ENCODE data around the gene ERCC1.
A peak's percentile ranks its signal among the peaks of the same experiment; 100 is the strongest.

ERCC1 gene

GRCh38 chr19:45455707-45456499 is 32.2 kb upstream of the ERCC1 start:
- H3K36me3 ChIP-seq (ENCODE audit: control insufficient read depth in 1 of 2, insufficient read depth in 2 of 2, low read length in 2 of 2), result no peaks in the 10 kb centered on the region
- peak overlapping the region; percentile 47 to 71 for H3K9ac ChIP-seq (ENCODE audit: low read depth in 1 of 2, low read length in 2 of 2)
- peak overlapping the region; percentile 61 for H3K27ac ChIP-seq (ENCODE audit: low read depth, low read length)
- peak overlapping the region; percentile 36 to 52 for H3K4me3 ChIP-seq (ENCODE audit: low read depth in 1 of 2, low read length in 2 of 2)
- no peaks in the 10 kb centered on the region for H3K9me3 ChIP-seq (ENCODE audit: control insufficient read depth in 1 of 2, low read length in 2 of 2)
- H3K27me3 ChIP-seq (ENCODE audit: control insufficient read depth in 1 of 2, insufficient read depth in 2 of 2, low read length in 2 of 2), result peaks cover 0 to 2% of the 10 kb centered on the region in 2 donors
- H3K4me1 ChIP-seq (ENCODE audit: control insufficient read depth in 1 of 2, insufficient read depth in 2 of 2, low read length in 2 of 2), result peaks cover 19 to 22% of the 10 kb centered on the region in 2 donors

GRCh38 chr19:45451850-45452387 is 28.2 kb upstream of the ERCC1 start:
- H3K4me3 ChIP-seq (ENCODE audit: low read depth in 1 of 2, low read length in 2 of 2), result peak overlapping the region; percentile 69 to 79
- peaks cover 38 to 46% of the 10 kb centered on the region in 2 donors for H3K4me1 ChIP-seq (ENCODE audit: control insufficient read depth in 1 of 2, insufficient read depth in 2 of 2, low read length in 2 of 2)
- no peak overlapping the region for H3K27ac ChIP-seq (ENCODE audit: low read depth, low read length)

GRCh38 chr19:45451131-45451849 is 27.6 kb upstream of the ERCC1 start:
- Histone ChIP-seq H3K4me3 (ENCODE audit: low read depth in 1 of 2, low read length in 2 of 2) (peak overlapping the region; percentile 69 to 79), H3K9me3 (ENCODE audit: control insufficient read depth in 1 of 2, low read length in 2 of 2) (no peaks in the 10 kb centered on the region), H3K36me3 (ENCODE audit: control insufficient read depth in 1 of 2, insufficient read depth in 2 of 2, low read length in 2 of 2) (no peaks in the 10 kb centered on the region), H3K4me1 (ENCODE audit: control insufficient read depth in 1 of 2, insufficient read depth in 2 of 2, low read length in 2 of 2) (peaks cover 37 to 49% of the 10 kb centered on the region in 2 donors), H3K27me3 (ENCODE audit: control insufficient read depth in 1 of 2, insufficient read depth in 2 of 2, low read length in 2 of 2) (no peaks in the 10 kb centered on the region), H3K9ac (ENCODE audit: low read depth in 1 of 2, low read length in 2 of 2) (peak overlapping the region; percentile 64 to 88), H3K27ac (ENCODE audit: low read depth, low read length) (peak overlapping the region; percentile 73)

More at GRCh38 chr19:45451850-45452387, 28.2 kb upstream of the ERCC1 start:
- no peaks in the 10 kb centered on the region for H3K36me3 ChIP-seq (ENCODE audit: control insufficient read depth in 1 of 2, insufficient read depth in 2 of 2, low read length in 2 of 2)
- H3K9ac ChIP-seq (ENCODE audit: low read depth in 1 of 2, low read length in 2 of 2), result no peak overlapping the region
- H3K9me3 ChIP-seq (ENCODE audit: control insufficient read depth in 1 of 2, low read length in 2 of 2), result no peaks in the 10 kb centered on the region
- no peaks in the 10 kb centered on the region for H3K27me3 ChIP-seq (ENCODE audit: control insufficient read depth in 1 of 2, insufficient read depth in 2 of 2, low read length in 2 of 2)

- Histone ChIP-seq H3K4me3 (ENCODE audit: low read depth in 1 of 2, low read length in 2 of 2) (peak overlapping the region; percentile 59 to 66), H3K27me3 (ENCODE audit: control insufficient read depth in 1 of 2, insufficient read depth in 2 of 2, low read length in 2 of 2) (no peaks in the 10 kb centered on the region), H3K9ac (ENCODE audit: low read depth in 1 of 2, low read length in 2 of 2) (peak overlapping the region; percentile 67), H3K4me1 (ENCODE audit: control insufficient read depth in 1 of 2, insufficient read depth in 2 of 2, low read length in 2 of 2) (peaks cover 28 to 41% of the 10 kb centered on the region in 2 donors), H3K36me3 (ENCODE audit: control insufficient read depth in 1 of 2, insufficient read depth in 2 of 2, low read length in 2 of 2) (no peaks in the 10 kb centered on the region), H3K9me3 (ENCODE audit: control insufficient read depth in 1 of 2, low read length in 2 of 2) (no peaks in the 10 kb centered on the region), H3K27ac (ENCODE audit: low read depth, low read length) (peak overlapping the region; percentile 71)
Measured at GRCh38 chr19:45450012-45450333, 26.3 kb upstream of the ERCC1 start.

- peaks cover 34 to 48% of the 10 kb centered on the region in 2 donors for H3K4me1 ChIP-seq (ENCODE audit: control insufficient read depth in 1 of 2, insufficient read depth in 2 of 2, low read length in 2 of 2)
- H3K27me3 ChIP-seq (ENCODE audit: control insufficient read depth in 1 of 2, insufficient read depth in 2 of 2, low read length in 2 of 2), result no peaks in the 10 kb centered on the region
- peak overlapping the region in 1 of 2 donors; percentile 3 for H3K4me3 ChIP-seq (ENCODE audit: low read depth in 1 of 2, low read length in 2 of 2)
- peak overlapping the region; percentile 1 to 21 for H3K9ac ChIP-seq (ENCODE audit: low read depth in 1 of 2, low read length in 2 of 2)
- H3K36me3 ChIP-seq (ENCODE audit: control insufficient read depth in 1 of 2, insufficient read depth in 2 of 2, low read length in 2 of 2), result no peaks in the 10 kb centered on the region
- H3K27ac ChIP-seq (ENCODE audit: low read depth, low read length), result no peak overlapping the region
- no peaks in the 10 kb centered on the region for H3K9me3 ChIP-seq (ENCODE audit: control insufficient read depth in 1 of 2, low read length in 2 of 2)
Measured at GRCh38 chr19:45448887-45449299, 25.2 kb upstream of the ERCC1 start.

GRCh38 chr19:45448425-45448756 is 24.7 kb upstream of the ERCC1 start:
- Histone ChIP-seq H3K9ac (ENCODE audit: low read depth in 1 of 2, low read length in 2 of 2) (no peak overlapping the region), H3K4me1 (ENCODE audit: control insufficient read depth in 1 of 2, insufficient read depth in 2 of 2, low read length in 2 of 2) (peaks cover 34 to 48% of the 10 kb centered on the region in 2 donors), H3K4me3 (ENCODE audit: low read depth in 1 of 2, low read length in 2 of 2) (no peak overlapping the region), H3K9me3 (ENCODE audit: control insufficient read depth in 1 of 2, low read length in 2 of 2) (no peaks in the 10 kb centered on the region), H3K27ac (ENCODE audit: low read depth, low read length) (no peak overlapping the region), H3K36me3 (ENCODE audit: control insufficient read depth in 1 of 2, insufficient read depth in 2 of 2, low read length in 2 of 2) (no peaks in the 10 kb centered on the region), H3K27me3 (ENCODE audit: control insufficient read depth in 1 of 2, insufficient read depth in 2 of 2, low read length in 2 of 2) (no peaks in the 10 kb centered on the region)

- Histone ChIP-seq H3K9me3 (ENCODE audit: control insufficient read depth in 1 of 2, low read length in 2 of 2) (no peaks in the 10 kb centered on the region), H3K36me3 (ENCODE audit: control insufficient read depth in 1 of 2, insufficient read depth in 2 of 2, low read length in 2 of 2) (no peaks in the 10 kb centered on the region), H3K4me1 (ENCODE audit: control insufficient read depth in 1 of 2, insufficient read depth in 2 of 2, low read length in 2 of 2) (peaks cover 40 to 55% of the 10 kb centered on the region in 2 donors), H3K27me3 (ENCODE audit: control insufficient read depth in 1 of 2, insufficient read depth in 2 of 2, low read length in 2 of 2) (no peaks in the 10 kb centered on the region), H3K4me3 (ENCODE audit: low read depth in 1 of 2, low read length in 2 of 2) (no peak overlapping the region), H3K27ac (ENCODE audit: low read depth, low read length) (no peak overlapping the region), H3K9ac (ENCODE audit: low read depth in 1 of 2, low read length in 2 of 2) (peak overlapping the region in 1 of 2 donors; percentile 16)
Measured at GRCh38 chr19:45446944-45447343, 23.2 kb upstream of the ERCC1 start.

- Histone ChIP-seq H3K36me3 (ENCODE audit: control insufficient read depth in 1 of 2, insufficient read depth in 2 of 2, low read length in 2 of 2) (no peaks in the 10 kb centered on the region), H3K27me3 (ENCODE audit: control insufficient read depth in 1 of 2, insufficient read depth in 2 of 2, low read length in 2 of 2) (no peaks in the 10 kb centered on the region), H3K9ac (ENCODE audit: low read depth in 1 of 2, low read length in 2 of 2) (no peak overlapping the region), H3K4me3 (ENCODE audit: low read depth in 1 of 2, low read length in 2 of 2) (no peak overlapping the region), H3K9me3 (ENCODE audit: control insufficient read depth in 1 of 2, low read length in 2 of 2) (no peaks in the 10 kb centered on the region), H3K27ac (ENCODE audit: low read depth, low read length) (no peak overlapping the region), H3K4me1 (ENCODE audit: control insufficient read depth in 1 of 2, insufficient read depth in 2 of 2, low read length in 2 of 2) (peaks cover 35 to 52% of the 10 kb centered on the region in 2 donors)
Measured at GRCh38 chr19:45446295-45446694, 22.6 kb upstream of the ERCC1 start.

GRCh38 chr19:45445139-45445538 is 21.4 kb upstream of the ERCC1 start:
- Histone ChIP-seq H3K27ac (ENCODE audit: low read depth, low read length) (no peak overlapping the region), H3K27me3 (ENCODE audit: control insufficient read depth in 1 of 2, insufficient read depth in 2 of 2, low read length in 2 of 2) (no peaks in the 10 kb centered on the region), H3K4me1 (ENCODE audit: control insufficient read depth in 1 of 2, insufficient read depth in 2 of 2, low read length in 2 of 2) (peaks cover 33 to 50% of the 10 kb centered on the region in 2 donors), H3K9me3 (ENCODE audit: control insufficient read depth in 1 of 2, low read length in 2 of 2) (no peaks in the 10 kb centered on the region), H3K9ac (ENCODE audit: low read depth in 1 of 2, low read length in 2 of 2) (no peak overlapping the region), H3K36me3 (ENCODE audit: control insufficient read depth in 1 of 2, insufficient read depth in 2 of 2, low read length in 2 of 2) (no peaks in the 10 kb centered on the region), H3K4me3 (ENCODE audit: low read depth in 1 of 2, low read length in 2 of 2) (no peak overlapping the region)
